IMR-90 (cell line): ENCODE data around the gene SMAD2. TPM values are rescaled to one million over a fixed set of nuclear protein-coding genes. Genes with fewer than 3 reads are reported as not detected.
A peak's percentile ranks its signal among the peaks of the same experiment; 100 is the strongest.

Experiments used
- ATAC-seq: fragments of 200-7000 bp; cut with Tn5 transposase; 2 replicates; pipeline ENCODE4 v1.9.1; 2020; ENCODE audit warnings: low read depth, mild to moderate bottlenecking, moderate library complexity
- BruUV-seq: library from RNA; stranded (reverse); fragments of 400-500 nt; replicated peaks from 2 replicates; lab custom pipeline; 2021; lab: Mats Ljungman, UMichigan
- CTCF ChIA-PET: fragments of 300-600 bp; formaldehyde crosslinking; extraction: SDS; loops from one replicate; lab custom pipeline; 2021; ENCODE audit warnings: antibody characterized with exemption; lab: Yijun Ruan, JAX
- POLR2A ChIA-PET: fragments of 300-600 bp; sonication (Branson Sonifier 250); formaldehyde crosslinking; loops from one replicate; lab custom pipeline; 2022; ENCODE audit warnings: antibody characterized with exemption; ENCODE audit not compliant: unreplicated experiment; lab: Charles Lee
- DNase-seq: peaks from one replicate; pipeline ENCODE4 v3.0.0; 2013
- H2AFZ ChIP-seq: replicated peaks from 2 replicates; pipeline ENCODE3; 2013; ENCODE audit warnings: low read length, mild to moderate bottlenecking; ENCODE audit not compliant: poor library complexity
- H2AK5ac ChIP-seq: 2 replicates; pipeline ENCODE4 v1.6.1; 2013; ENCODE audit warnings: low read depth, low read length, inconsistent platforms
- H2AK9ac ChIP-seq: replicated peaks from 2 replicates; pipeline ENCODE3; 2013; ENCODE audit warnings: mild to moderate bottlenecking, low read depth, low read length, moderate library complexity; ENCODE audit not compliant: poor library complexity
- H2BK120ac ChIP-seq: 2 replicates; pipeline ENCODE4 v1.6.1; 2013; ENCODE audit warnings: low read depth, low read length, inconsistent platforms
- H2BK15ac ChIP-seq: 3 replicates; pipeline ENCODE4 v1.6.1; 2013; ENCODE audit warnings: low read depth, low read length, inconsistent platforms
- H2BK20ac ChIP-seq: 2 replicates; pipeline ENCODE4 v1.6.1; 2013; ENCODE audit warnings: low read depth, mild to moderate bottlenecking, inconsistent platforms, low read length, moderate library complexity
- H2BK5ac ChIP-seq: 2 replicates; pipeline ENCODE4 v1.6.1; 2013; ENCODE audit warnings: mild to moderate bottlenecking, low read depth, low read length, inconsistent platforms; ENCODE audit not compliant: poor library complexity, severe bottlenecking
- H3K14ac ChIP-seq: replicated peaks from 2 replicates; pipeline ENCODE4 v1.6.1; 2013; ENCODE audit warnings: low read depth, low read length, inconsistent platforms
- H3K18ac ChIP-seq: 2 replicates; pipeline ENCODE4 v1.6.1; 2013; ENCODE audit warnings: low read depth, low read length, control low read depth
- H3K23ac ChIP-seq: 2 replicates; pipeline ENCODE4 v1.6.1; 2013; ENCODE audit warnings: low read depth, low read length, inconsistent platforms
- H3K27ac ChIP-seq: 2 replicates; pipeline ENCODE4 v1.5.1; 2013; ENCODE audit warnings: mild to moderate bottlenecking, control low read depth, low read length; ENCODE audit not compliant: insufficient read depth
- H3K27me3 ChIP-seq: 2 replicates; pipeline ENCODE4 v1.6.1; 2013; ENCODE audit warnings: low read length; ENCODE audit not compliant: control insufficient read depth, insufficient read depth
- H3K36me3 ChIP-seq: 2 replicates; pipeline ENCODE4 v1.6.1; 2013; ENCODE audit warnings: low read length, mixed read lengths; ENCODE audit not compliant: control insufficient read depth, insufficient read depth
- H3K4ac ChIP-seq: 2 replicates; pipeline ENCODE4 v1.6.1; 2013; ENCODE audit warnings: low read depth, low read length, inconsistent platforms
- H3K4me1 ChIP-seq: 2 replicates; pipeline ENCODE4 v1.6.1; 2013; ENCODE audit warnings: low read length, mixed read lengths; ENCODE audit not compliant: control insufficient read depth, insufficient read depth
- H3K4me2 ChIP-seq: 2 replicates; pipeline ENCODE4 v1.6.1; 2013; ENCODE audit warnings: low read depth, mild to moderate bottlenecking, control low read depth, low read length, moderate library complexity
- H3K4me3 ChIP-seq: 2 replicates; pipeline ENCODE4 v1.5.1; 2013; ENCODE audit warnings: low read depth, mild to moderate bottlenecking, control low read depth, low read length, moderate library complexity; ENCODE audit not compliant: insufficient read depth
- H3K56ac ChIP-seq: 2 replicates; pipeline ENCODE4 v1.6.1; 2013; ENCODE audit warnings: low read length, inconsistent platforms; ENCODE audit not compliant: insufficient read depth; ENCODE audit errors: extremely low read depth
- H3K79me1 ChIP-seq, 2 experiments: 2 replicates each; pipeline ENCODE4 v1.6.1; 2013; ENCODE audit warnings: low read length in 2 of 2, inconsistent platforms in 1 of 2, low read depth in 1 of 2
- H3K9ac ChIP-seq: 2 replicates; pipeline ENCODE4 v1.6.1; 2013; ENCODE audit warnings: low read depth, low read length, control low read depth
- H3K9me1 ChIP-seq: 2 replicates; pipeline ENCODE4 v1.6.1; 2013; ENCODE audit warnings: low read length, inconsistent platforms; ENCODE audit not compliant: insufficient read depth
- H3K9me3 ChIP-seq: 2 replicates; pipeline ENCODE4 v1.6.1; 2013; ENCODE audit warnings: low read length; ENCODE audit not compliant: control insufficient read depth, insufficient read depth
- H4K20me1 ChIP-seq: 2 replicates; pipeline ENCODE4 v1.6.1; 2013; ENCODE audit warnings: low read length, inconsistent platforms; ENCODE audit not compliant: insufficient read depth
- H4K5ac ChIP-seq: 2 replicates; pipeline ENCODE4 v1.6.1; 2013; ENCODE audit warnings: mild to moderate bottlenecking, low read depth, low read length, control low read depth
- H4K8ac ChIP-seq, 2 experiments: 2 replicates each; pipeline ENCODE4 v1.6.1; 2013; ENCODE audit warnings: low read depth in 2 of 2, low read length in 2 of 2, control low read depth in 1 of 2, inconsistent platforms in 1 of 2
- H4K91ac ChIP-seq: 2 replicates; pipeline ENCODE4 v1.6.1; 2013; ENCODE audit warnings: low read depth, low read length, inconsistent platforms; ENCODE audit not compliant: insufficient read depth
- BHLHE40 ChIP-seq: fragments of 150-350 bp; IDR thresholded peaks from 2 replicates; pipeline ENCODE4 v1.6.1; 2016; ENCODE audit warnings: mild to moderate bottlenecking, low read depth, low read length
- CHD1 ChIP-seq: IDR thresholded peaks from 2 replicates; pipeline ENCODE4 v1.6.1; 2012; ENCODE audit warnings: low read depth, low read length, improper control_type of control experiment
- CTCF ChIP-seq: conservative IDR thresholded peaks from 2 replicates; pipeline ENCODE4 v1.5.1; 2012; ENCODE audit warnings: mild to moderate bottlenecking, low read depth, low read length, improper control_type of control experiment
- ELK1 ChIP-seq: fragments of 150-350 bp; IDR thresholded peaks from 2 replicates; pipeline ENCODE4 v1.6.1; 2016; ENCODE audit warnings: low read depth, mild to moderate bottlenecking, low read length, moderate library complexity, borderline replicate concordance
- MAZ ChIP-seq: IDR thresholded peaks from 2 replicates; pipeline ENCODE4 v1.6.1; 2012; ENCODE audit warnings: low read depth, mild to moderate bottlenecking, low read length, improper control_type of control experiment, moderate library complexity, borderline replicate concordance
- MXI1 ChIP-seq: IDR thresholded peaks from 2 replicates; pipeline ENCODE4 v1.6.1; 2012; ENCODE audit warnings: low read depth, mild to moderate bottlenecking, low read length, moderate library complexity, borderline replicate concordance
- NFE2L2 ChIP-seq: fragments of 150-350 bp; IDR thresholded peaks from 2 replicates; pipeline ENCODE4 v1.6.1; 2016; ENCODE audit warnings: low read depth, mild to moderate bottlenecking, low read length
- POLR2A ChIP-seq: IDR thresholded peaks from 2 replicates; pipeline ENCODE4 v1.6.1; 2012; ENCODE audit warnings: mild to moderate bottlenecking, low read depth, low read length
- RAD21 ChIP-seq: IDR thresholded peaks from 2 replicates; pipeline ENCODE4 v1.6.1; 2012; ENCODE audit warnings: low read length, improper control_type of control experiment
- RFX5 ChIP-seq: IDR thresholded peaks from 2 replicates; pipeline ENCODE4 v1.8.0; 2012; ENCODE audit warnings: low read depth, mild to moderate bottlenecking, low read length, moderate library complexity
- SMC3 ChIP-seq: fragments of 150-350 bp; IDR thresholded peaks from 2 replicates; pipeline ENCODE4 v1.6.1; 2016; ENCODE audit warnings: low read depth, mild to moderate bottlenecking, antibody characterized with exemption, low read length, moderate library complexity
- WGBS, 2 experiments: methylation state at CpG; one replicate each; pipeline versions ENCODE4 v1.1.5 to v1.1.7; 2013; ENCODE audit warnings: missing lambda C conversion rate in 2 of 2; ENCODE audit not compliant: insufficient read length in 1 of 2; ENCODE audit errors: extremely low coverage in 2 of 2; 5-methylcytosine and 5-hydroxymethylcytosine counted together
- dilution Hi-C: fragments of 300-500 bp; cut with HindIII; formaldehyde crosslinking; loops from one replicate; pipeline ENCODE4 v1.14.3; 2018; ENCODE audit warnings: low sequenced_read_pairs; ENCODE audit not compliant: unreplicated experiment
- in situ Hi-C: fragments of 300-500 bp; cut with MboI; formaldehyde crosslinking; loops from 3 replicates; pipeline ENCODE4 v1.14.3; 2019; ENCODE audit warnings: low sequenced_read_pairs, inconsistent platforms, mixed read lengths
- intact Hi-C: fragments of 100-400 bp; cut with micrococcal nuclease; formaldehyde crosslinking; loops from 2 replicates; pipeline ENCODE4 v1.10.0; 2022
- polyA plus RNA-seq, 3 experiments: library from polyadenylated mRNA; depleted of rRNA; stranded (reverse); fragments of >200 nt; gene quantifications; 2 replicates each; pipeline ENCODE4 v1.2.3, GENCODE V29; 2012; ENCODE audit warnings: low replicate concordance in 1 of 3
- total RNA-seq: library from RNA; depleted of rRNA; stranded (reverse); fragments of >200 nt; gene quantifications from 2 replicates; pipeline ENCODE4 v1.2.3, GENCODE V29; 2012
- TF ChIP-seq, protein P1 (sequence below): fragments of 150-350 bp; IDR thresholded peaks from 2 replicates; pipeline ENCODE4 v1.6.1; 2017; ENCODE audit warnings: mild to moderate bottlenecking, antibody characterized with exemption, low read length, low read depth

Gene SMAD2
- total and polyA plus RNA-seq, 2 of the 4 experiments (the other 2 are of a cell fraction), result 41.7 to 171 TPM

DNA sequence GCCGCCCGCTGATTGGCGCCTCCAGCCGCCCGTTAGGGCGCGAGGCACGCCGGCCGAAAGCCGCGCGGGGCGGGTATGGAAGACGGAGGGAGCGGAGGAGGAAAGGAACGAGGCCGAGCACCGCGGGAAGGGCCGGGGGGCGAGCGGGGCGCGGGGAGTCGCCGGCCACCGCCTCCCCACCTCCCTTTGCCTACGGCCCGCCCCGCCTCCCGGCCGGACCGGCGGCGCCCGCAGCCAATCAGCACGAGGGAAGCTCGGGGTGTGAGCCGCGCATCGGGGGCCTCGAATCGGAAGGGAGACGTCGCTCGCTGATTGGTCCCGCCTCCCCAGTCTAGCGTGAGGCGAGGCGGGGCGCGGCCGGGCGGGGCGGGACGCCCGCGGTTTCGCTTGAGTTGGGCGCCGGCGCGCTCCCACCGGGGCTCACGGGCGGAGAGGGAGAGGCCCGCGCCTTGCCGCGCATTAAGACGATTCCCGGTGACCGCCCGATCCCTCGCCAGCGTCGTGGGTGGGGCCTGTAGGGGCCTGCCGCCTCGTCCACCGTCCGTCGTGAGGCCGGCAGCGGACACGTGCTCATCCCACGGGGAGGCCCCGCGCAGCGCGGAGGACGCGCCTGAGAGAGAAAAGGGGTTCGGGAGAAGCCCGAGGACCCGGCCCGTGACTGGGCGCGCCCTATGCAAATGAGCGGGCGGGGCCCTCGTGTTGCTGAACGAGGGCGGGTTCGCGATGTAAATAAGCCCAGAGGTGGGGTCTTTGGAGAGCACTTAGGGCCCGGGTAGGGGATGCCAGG, 665 bp upstream of the SMAD2 start:
- H4K20me1 ChIP-seq, result peaks cover 22% of the 10 kb centered on the region; the same call in 1 of the 2 replicates
- no peak overlapping the region for H2BK15ac ChIP-seq
- H2AK9ac ChIP-seq, result peak overlapping the region; percentile 80
- BruUV-seq, result no TSS peak
- H2BK5ac ChIP-seq, result peak overlapping the region; percentile 82
- in situ Hi-C loops, result no loop called here
- H3K4me3 ChIP-seq, result peak overlapping the region; percentile 98
- peak overlapping the region; percentile 67; the same call in 1 of the 2 replicates for H2BK120ac ChIP-seq
- peaks cover 4 to 22% of the 10 kb centered on the region in 2 experiments; a peak in 2 of 4 replicates for H3K79me1 ChIP-seq
- H2AFZ ChIP-seq, result peak overlapping the region; percentile 97
- H2AK5ac ChIP-seq, result no peak overlapping the region
- WGBS, 2 experiments, result 0% methylated on average over 1 of the region's 107 CpGs; no CpG with 5 or more reads in 1 of the 2 experiments
- intact Hi-C loops, result loop anchor here (2.0 to 5.0 kb wide), 2 partner anchors 92 to 159 kb away; no protein-coding TSS in a partner anchor
- ChIA-PET CTCF (interaction anchor here (0.5 kb wide), 1 partner anchor 184 kb away, joined by 4 read pairs; no protein-coding TSS in a partner anchor), POLR2A (interaction anchor here (0.7 kb wide), 1 partner anchor 612 kb away, joined by 13 read pairs; no protein-coding TSS in a partner anchor)
- dilution Hi-C loops, result no loop called here
- 0 out of 2 replicates have a peak overlapping the region, but pooled peaks have one; percentile 29 for H3K23ac ChIP-seq
- H4K91ac ChIP-seq, result peak overlapping the region; percentile 48
- no peak overlapping the region; the same call in 1 of the 2 replicates for H3K18ac ChIP-seq
- DNase-seq (peak; percentile 94), ATAC-seq (peak; percentile 89)
- H3K27ac ChIP-seq, result peak overlapping the region; percentile 92
- no peak overlapping the region for H2BK20ac ChIP-seq
- peak overlapping the region; percentile 39; the same call in 1 of the 2 replicates for H3K14ac ChIP-seq
- peak overlapping the region; percentile 66; the same call in 1 of the 2 replicates for H4K5ac ChIP-seq
- H3K4me2 ChIP-seq, result peak overlapping the region; percentile 47
- peak overlapping the region; percentile 88 for H3K4ac ChIP-seq
- no peaks in the 10 kb centered on the region for H3K36me3 ChIP-seq
- H3K9me3 ChIP-seq, result no peaks in the 10 kb centered on the region
- peak overlapping the region; percentile 78 to 93; a peak in 3 of 4 replicates for H4K8ac ChIP-seq
- peaks cover 7% of the 10 kb centered on the region for H3K9me1 ChIP-seq
- H3K56ac ChIP-seq, result no peak overlapping the region; the same call in 1 of the 2 replicates
- H3K9ac ChIP-seq, result peak overlapping the region; percentile 74
- peaks cover 3% of the 10 kb centered on the region; the same call in 1 of the 2 replicates for H3K27me3 ChIP-seq
- H3K4me1 ChIP-seq, result no peaks in the 10 kb centered on the region
- TF ChIP-seq, protein P1, sequence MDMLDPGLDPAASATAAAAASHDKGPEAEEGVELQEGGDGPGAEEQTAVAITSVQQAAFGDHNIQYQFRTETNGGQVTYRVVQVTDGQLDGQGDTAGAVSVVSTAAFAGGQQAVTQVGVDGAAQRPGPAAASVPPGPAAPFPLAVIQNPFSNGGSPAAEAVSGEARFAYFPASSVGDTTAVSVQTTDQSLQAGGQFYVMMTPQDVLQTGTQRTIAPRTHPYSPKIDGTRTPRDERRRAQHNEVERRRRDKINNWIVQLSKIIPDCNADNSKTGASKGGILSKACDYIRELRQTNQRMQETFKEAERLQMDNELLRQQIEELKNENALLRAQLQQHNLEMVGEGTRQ, result peak; percentile 51; the same call in 1 of the 2 replicates
- TF ChIP-seq RAD21, result no peak
- TF ChIP-seq CHD1, result no peak
- TF ChIP-seq MAZ, result peak; percentile 79; the same call in 1 of the 2 replicates
- 0 out of 2 replicates have a peak, but pooled peaks have one; percentile 14 for TF ChIP-seq MXI1
- TF ChIP-seq SMC3, result no peak
- peak; percentile 79 for TF ChIP-seq BHLHE40
- no peak for TF ChIP-seq ELK1
- TF ChIP-seq NFE2L2, result no peak
- TF ChIP-seq RFX5, result no peak
- TF ChIP-seq CTCF, result no peak
- TF ChIP-seq POLR2A, result peak; percentile 37; the same call in 1 of the 2 replicates
